OCI-LY1 (cell line): ENCODE measurements around the gene BCL11A.

ENCODE experiments used
- H2AFZ ChIP-seq: fragments of 200-600 bp; sonication (generic), shearing (Covaris generic); 2 replicates; pipeline ENCODE4 v1.6.0; 2014; ENCODE audit warnings: antibody characterized with exemption, mild to moderate bottlenecking, low read length
- H3F3A ChIP-seq: fragments of 200-600 bp; sonication (generic), shearing (Covaris generic); 2 replicates; pipeline ENCODE4 v1.6.0; 2014; ENCODE audit warnings: mild to moderate bottlenecking, antibody characterized with exemption, low read length, moderate library complexity; ENCODE audit not compliant: insufficient read depth
- H3K27ac ChIP-seq: fragments of 200-600 bp; sonication (generic); 2 replicates; pipeline ENCODE4 v1.5.1; 2014; ENCODE audit warnings: low read length, mixed run types, mild to moderate bottlenecking, low read depth; ENCODE audit not compliant: poor library complexity, severe bottlenecking
- H3K27me3 ChIP-seq: fragments of 200-600 bp; sonication (generic); 2 replicates; pipeline ENCODE4 v1.6.0; 2014; ENCODE audit warnings: antibody characterized with exemption, mild to moderate bottlenecking, low read length, moderate library complexity; ENCODE audit not compliant: insufficient read depth
- H3K36me3 ChIP-seq: fragments of 200-600 bp; sonication (generic); 2 replicates; pipeline ENCODE4 v1.6.1; 2014; ENCODE audit warnings: mild to moderate bottlenecking, antibody characterized with exemption, low read length, moderate library complexity, mixed read lengths; ENCODE audit not compliant: insufficient read depth
- H3K4me1 ChIP-seq: fragments of 200-600 bp; sonication (generic); 2 replicates; pipeline ENCODE4 v1.5.1; 2014; ENCODE audit warnings: mild to moderate bottlenecking, low read length, moderate library complexity; ENCODE audit not compliant: insufficient read depth, severe bottlenecking
- H3K4me2 ChIP-seq: fragments of 200-600 bp; sonication (generic), shearing (Covaris generic); 2 replicates; pipeline ENCODE4 v1.6.1; 2014; ENCODE audit warnings: low read length
- H3K4me3 ChIP-seq: fragments of 200-600 bp; sonication (generic); 2 replicates; pipeline ENCODE4 v1.5.1; 2014; ENCODE audit warnings: low read length, low read depth, mild to moderate bottlenecking, mixed read lengths; ENCODE audit not compliant: poor library complexity, severe bottlenecking
- H3K79me2 ChIP-seq: fragments of 200-600 bp; shearing (Covaris generic); 2 replicates; pipeline ENCODE4 v1.6.1; 2016; ENCODE audit warnings: mixed run types, low read length, mixed read lengths; ENCODE audit not compliant: insufficient read depth
- H3K9ac ChIP-seq: fragments of 200-600 bp; sonication (generic), shearing (Covaris generic); 2 replicates; pipeline ENCODE4 v1.6.1; 2014; ENCODE audit warnings: mild to moderate bottlenecking, low read length, mixed read lengths
- H3K9me2 ChIP-seq: fragments of 200-600 bp; sonication (generic), shearing (Covaris generic); 2 replicates; pipeline ENCODE4 v1.6.1; 2014; ENCODE audit warnings: low read depth, mild to moderate bottlenecking, low read length, mixed read lengths
- H3K9me3 ChIP-seq: fragments of 200-600 bp; shearing (Covaris generic); 2 replicates; pipeline ENCODE4 v1.6.1; 2014; ENCODE audit warnings: low read length, mixed read lengths
- H4K20me1 ChIP-seq: fragments of 200-600 bp; sonication (generic), shearing (Covaris generic); 2 replicates; pipeline ENCODE4 v1.6.0; 2016; ENCODE audit warnings: mild to moderate bottlenecking, low read length; ENCODE audit not compliant: insufficient read depth
- EZH2 ChIP-seq: fragments of 200-600 bp; sonication (generic), shearing (Covaris generic); IDR thresholded peaks from 2 replicates; pipeline ENCODE4 v1.8.0; 2017; ENCODE audit warnings: borderline replicate concordance, mixed run types, mild to moderate bottlenecking, antibody characterized with exemption, low read length, moderate library complexity, mixed read lengths
- TF ChIP-seq, protein P1 (sequence below): fragments of 200-600 bp; sonication (generic), shearing (Covaris generic); IDR thresholded peaks from 2 replicates; pipeline ENCODE4 v1.5.1; 2017; ENCODE audit warnings: mild to moderate bottlenecking, antibody characterized with exemption, low read length, moderate library complexity, mixed read lengths

The BCL11A gene

DNA sequence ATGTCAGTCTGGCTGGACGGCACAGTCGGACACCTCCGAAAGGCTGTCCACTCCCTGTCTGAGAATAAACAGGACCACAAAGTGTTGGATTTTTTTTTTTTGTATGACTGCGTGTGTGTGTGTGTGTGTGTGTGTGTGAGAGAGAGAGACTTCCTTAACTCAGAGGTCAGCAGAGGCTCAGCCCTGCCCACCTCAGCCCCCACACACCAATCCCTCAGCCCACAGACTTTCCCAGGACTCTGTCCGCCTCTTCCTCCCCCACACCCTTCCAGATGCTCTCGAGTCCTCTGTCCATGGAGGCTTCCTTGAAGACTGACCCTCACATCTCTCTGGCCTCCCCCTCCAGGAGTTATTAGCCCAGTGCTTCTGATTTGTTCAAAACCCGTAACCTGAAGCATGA lies 147.3 kb downstream of the BCL11A start:
- Histone ChIP-seq H3K9ac (no peak overlapping the region), H3K27me3 (no peaks in the 10 kb centered on the region), H3K4me1 (no peaks in the 10 kb centered on the region), H3F3A (no peaks in the 10 kb centered on the region), H3K36me3 (no peaks in the 10 kb centered on the region), H3K9me2 (no peaks in the 10 kb centered on the region), H2AFZ (no peak overlapping the region), H3K79me2 (no peaks in the 10 kb centered on the region), H3K4me2 (no peak overlapping the region), H4K20me1 (no peaks in the 10 kb centered on the region), H3K4me3 (no peak overlapping the region), H3K27ac (no peak overlapping the region), H3K9me3 (no peaks in the 10 kb centered on the region)
- no peak for TF ChIP-seq EZH2
- TF ChIP-seq, protein P1, sequence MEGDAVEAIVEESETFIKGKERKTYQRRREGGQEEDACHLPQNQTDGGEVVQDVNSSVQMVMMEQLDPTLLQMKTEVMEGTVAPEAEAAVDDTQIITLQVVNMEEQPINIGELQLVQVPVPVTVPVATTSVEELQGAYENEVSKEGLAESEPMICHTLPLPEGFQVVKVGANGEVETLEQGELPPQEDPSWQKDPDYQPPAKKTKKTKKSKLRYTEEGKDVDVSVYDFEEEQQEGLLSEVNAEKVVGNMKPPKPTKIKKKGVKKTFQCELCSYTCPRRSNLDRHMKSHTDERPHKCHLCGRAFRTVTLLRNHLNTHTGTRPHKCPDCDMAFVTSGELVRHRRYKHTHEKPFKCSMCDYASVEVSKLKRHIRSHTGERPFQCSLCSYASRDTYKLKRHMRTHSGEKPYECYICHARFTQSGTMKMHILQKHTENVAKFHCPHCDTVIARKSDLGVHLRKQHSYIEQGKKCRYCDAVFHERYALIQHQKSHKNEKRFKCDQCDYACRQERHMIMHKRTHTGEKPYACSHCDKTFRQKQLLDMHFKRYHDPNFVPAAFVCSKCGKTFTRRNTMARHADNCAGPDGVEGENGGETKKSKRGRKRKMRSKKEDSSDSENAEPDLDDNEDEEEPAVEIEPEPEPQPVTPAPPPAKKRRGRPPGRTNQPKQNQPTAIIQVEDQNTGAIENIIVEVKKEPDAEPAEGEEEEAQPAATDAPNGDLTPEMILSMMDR: no peak

DNA sequence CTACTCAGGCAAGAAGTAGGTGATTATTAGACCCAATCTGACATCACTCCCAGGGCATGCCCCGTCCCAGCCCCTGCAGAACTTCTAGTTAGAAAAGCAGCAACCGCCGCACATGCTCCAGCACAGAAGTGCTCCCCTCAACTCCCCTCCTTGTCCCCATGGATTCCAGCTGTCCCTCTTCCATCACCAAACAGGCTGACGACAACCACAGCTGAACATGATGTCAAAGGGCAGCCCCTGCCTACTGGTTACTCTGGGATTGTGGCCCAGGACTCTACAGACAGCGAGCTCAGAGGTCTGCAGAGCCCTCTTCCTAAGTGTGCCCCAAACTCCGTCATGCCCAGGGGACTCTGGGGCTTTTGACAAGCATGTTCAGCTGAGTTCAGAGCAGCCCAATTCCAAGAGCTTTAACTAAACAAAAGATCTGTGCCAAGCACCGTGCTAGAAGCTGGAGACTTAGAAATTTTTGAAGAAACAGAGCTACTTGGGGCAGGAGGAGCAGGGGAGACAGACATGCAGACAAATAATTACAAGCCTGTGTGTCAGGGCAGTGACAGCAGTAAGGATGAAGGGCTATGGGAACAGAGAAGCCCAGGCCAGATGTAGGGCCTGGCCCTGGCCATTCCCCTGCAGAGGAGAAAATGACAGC lies 148.1 kb downstream of the BCL11A start:
- Histone ChIP-seq H3K9me3 (no peaks in the 10 kb centered on the region), H3K9ac (no peak overlapping the region), H3F3A (no peaks in the 10 kb centered on the region), H3K27me3 (no peaks in the 10 kb centered on the region), H2AFZ (no peak overlapping the region), H3K36me3 (no peaks in the 10 kb centered on the region), H3K4me1 (no peaks in the 10 kb centered on the region), H3K79me2 (no peaks in the 10 kb centered on the region), H4K20me1 (no peaks in the 10 kb centered on the region), H3K4me3 (no peak overlapping the region), H3K27ac (no peak overlapping the region), H3K9me2 (no peaks in the 10 kb centered on the region), H3K4me2 (no peak overlapping the region)
- TF ChIP-seq, protein P1: no peak
- TF ChIP-seq EZH2: no peak
